ENCODE measurements around the gene U2AF1L4.
"Not testable (repeated sequence)": the region's sequence is repeated elsewhere in the genome, so short reads cannot be mapped to it uniquely, and the experiment has no call there.

The U2AF1L4 gene

GRCh38 chr19:35780058-35780457, 34.8 kb upstream of the U2AF1L4 start:
- no peak for ATAC-seq

- no peak for ATAC-seq
Observed at GRCh38 chr19:35779033-35779432, 33.8 kb upstream of the U2AF1L4 start.

GRCh38 chr19:35777961-35778360, 32.7 kb upstream of the U2AF1L4 start:
- no peak for ATAC-seq

- no peak for ATAC-seq
Observed at GRCh38 chr19:35777086-35777841, 32.0 kb upstream of the U2AF1L4 start.

GRCh38 chr19:35776102-35776788, 31.0 kb upstream of the U2AF1L4 start:
- no peak for ATAC-seq

- peak; percentile 95 to 97 for ATAC-seq
Observed at GRCh38 chr19:35775298-35776101, 30.3 kb upstream of the U2AF1L4 start, which contains the start of gene ARHGAP33. TSS of gene ARHGAP33 (plus strand) at chr19:35775564. CDS start at chr19:35775659, 95 bp downstream.

GRCh38 chr19:35775046-35775297, 29.8 kb upstream of the U2AF1L4 start:
- no peak for ATAC-seq

GRCh38 chr19:35774274-35775045, 29.2 kb upstream of the U2AF1L4 start:
- no peak for ATAC-seq

- ATAC-seq, result no peak
Observed at GRCh38 chr19:35773020-35773806, 28.0 kb upstream of the U2AF1L4 start.

GRCh38 chr19:35772362-35772761, 27.1 kb upstream of the U2AF1L4 start:
- ATAC-seq, result not testable (repeated sequence)

- ATAC-seq, result no peak
Observed at GRCh38 chr19:35768082-35768421, 22.8 kb upstream of the U2AF1L4 start.

- ATAC-seq, result no peak
Observed at GRCh38 chr19:35767288-35768081, 22.3 kb upstream of the U2AF1L4 start.

- ATAC-seq, result no peak
Observed at GRCh38 chr19:35766571-35767104, 21.4 kb upstream of the U2AF1L4 start.

- ATAC-seq, result no peak
Observed at GRCh38 chr19:35764432-35765315, 19.5 kb upstream of the U2AF1L4 start.

GRCh38 chr19:35760711-35761349, 15.6 kb upstream of the U2AF1L4 start:
- ATAC-seq, result no peak

GRCh38 chr19:35759697-35760096, 14.5 kb upstream of the U2AF1L4 start:
- ATAC-seq, result no peak

GRCh38 chr19:35757749-35758608, 12.8 kb upstream of the U2AF1L4 start, which contains the start of gene PROSER3:
TSS of gene PROSER3 (plus strand) at chr19:35758176. CDS start at chr19:35758216, 40 bp downstream.
- peak; percentile 98 to 99 for ATAC-seq

- ATAC-seq, result no peak
Observed at GRCh38 chr19:35757231-35757748, 12.1 kb upstream of the U2AF1L4 start.
